WTC11 (cell line): ENCODE data around the gene CCSER2. TPM values are rescaled to one million over a fixed set of nuclear protein-coding genes. Genes with fewer than 3 reads are reported as not detected.

ENCODE experiments used
- ATAC-seq: fragments of 200-7000 bp; cut with Tn5 transposase; 2 replicates; pipeline ENCODE4 v1.10.0; 2021; ENCODE audit warnings: mild to moderate bottlenecking, moderate library complexity
- CTCF ChIA-PET: fragments of 300-600 bp; sonication (Branson Sonifier 250); formaldehyde crosslinking; loops from one replicate; lab custom pipeline; 2021; ENCODE audit warnings: antibody characterized with exemption; lab: Charles Lee
- POLR2A ChIA-PET: fragments of 350-600 bp; sonication (Branson Sonifier 250); formaldehyde crosslinking; loops from one replicate; lab custom pipeline; 2021; ENCODE audit warnings: antibody characterized with exemption; lab: Charles Lee
- DNase-seq: peaks from one replicate; pipeline ENCODE4 v3.0.0; 2021; ENCODE audit warnings: low spot score
- H3K27ac Mint-ChIP-seq: 2 replicates; pipeline ENCODE4 v1.8.0; 2021; ENCODE audit warnings: mixed read lengths
- H3K27me3 Mint-ChIP-seq: 2 replicates; pipeline ENCODE4 v1.8.0; 2021; ENCODE audit warnings: low read depth, mild to moderate bottlenecking, moderate library complexity, mixed read lengths
- H3K36me3 Mint-ChIP-seq: 2 replicates; pipeline ENCODE4 v1.8.0; 2021; ENCODE audit warnings: mixed read lengths
- H3K4me1 Mint-ChIP-seq: 2 replicates; pipeline ENCODE4 v1.8.0; 2022; ENCODE audit warnings: mixed read lengths
- H3K4me3 Mint-ChIP-seq: 2 replicates; pipeline ENCODE4 v1.8.0; 2021; ENCODE audit warnings: mild to moderate bottlenecking, moderate library complexity, mixed read lengths
- H3K9me3 Mint-ChIP-seq: 2 replicates; pipeline ENCODE4 v1.8.0; 2021; ENCODE audit warnings: mixed read lengths
- AR ChIP-seq: fragments of 250-450 bp; sonication (Bioruptor Pico); IDR thresholded peaks from 2 replicates; pipeline ENCODE4 v1.9.0; 2021; ENCODE audit warnings: mild to moderate bottlenecking
- FOXP1 ChIP-seq: sonication (generic); formaldehyde crosslinking; IDR thresholded peaks from 2 replicates; pipeline ENCODE4 v1.8.0; 2022; ENCODE audit warnings: missing genetic modification reagents, mild to moderate bottlenecking, moderate library complexity, borderline replicate concordance
- GTF2I ChIP-seq: fragments of 250-450 bp; sonication (Bioruptor Pico); conservative IDR thresholded peaks from 2 replicates; pipeline ENCODE4 v1.4.0; 2021; ENCODE audit warnings: mild to moderate bottlenecking
- MXD4 ChIP-seq: fragments of 250-450 bp; sonication (Bioruptor Pico); IDR thresholded peaks from 2 replicates; pipeline ENCODE4 v1.8.0; 2021; ENCODE audit warnings: mild to moderate bottlenecking, moderate library complexity, borderline replicate concordance
- NR3C1 ChIP-seq: sonication (generic); formaldehyde crosslinking; conservative IDR thresholded peaks from 2 replicates; pipeline ENCODE4 v1.8.1; 2023; ENCODE audit warnings: low read depth, mild to moderate bottlenecking, missing genetic modification reagents
- OVOL2 ChIP-seq: fragments of 250-450 bp; sonication (Bioruptor Pico); IDR thresholded peaks from 2 replicates; pipeline ENCODE4 v1.9.0; 2021; ENCODE audit warnings: mild to moderate bottlenecking, borderline replicate concordance
- RELA ChIP-seq: sonication (generic); formaldehyde crosslinking; IDR thresholded peaks from 2 replicates; pipeline ENCODE4 v1.8.1; 2022; ENCODE audit warnings: missing genetic modification reagents, mild to moderate bottlenecking, borderline replicate concordance
- RORB ChIP-seq: fragments of 250-450 bp; sonication (Bioruptor Pico); IDR thresholded peaks from 2 replicates; pipeline ENCODE4 v1.9.0; 2021; ENCODE audit warnings: mild to moderate bottlenecking
- total RNA-seq: library from RNA; stranded (reverse); gene quantifications from 3 replicates; pipeline ENCODE4 v1.2.3, GENCODE V29; 2021
- TF ChIP-seq, protein P1 (sequence below): sonication (generic); formaldehyde crosslinking; IDR thresholded peaks from 2 replicates; pipeline ENCODE4 v1.8.0; 2022; ENCODE audit warnings: missing genetic modification reagents
- TF ChIP-seq, protein P2 (sequence below): fragments of 250-450 bp; sonication (Bioruptor Pico); conservative IDR thresholded peaks from 2 replicates; pipeline ENCODE4 v1.9.0; 2021; ENCODE audit warnings: mild to moderate bottlenecking
- TF ChIP-seq, protein P3 (sequence below): sonication (generic); formaldehyde crosslinking; IDR thresholded peaks from 2 replicates; pipeline ENCODE4 v1.8.1; 2022; ENCODE audit warnings: low read depth, mild to moderate bottlenecking, moderate library complexity, missing genetic modification reagents, borderline replicate concordance

CCSER2 gene
- total RNA-seq, 1 experiment from 2014 or later = 30.6 TPM

GRCh38 chr10:84296091-84296981, 32.1 kb upstream of the CCSER2 start:
- ATAC-seq = peak; percentile 90
- Mint-ChIP-seq H3K4me3 (0 out of 2 replicates have a peak overlapping the region, but pooled peaks have one; percentile 2), H3K4me1 (peaks cover 50% of the 10 kb centered on the region)
- TF ChIP-seq FOXP1 = no peak
- TF ChIP-seq, protein P1, sequence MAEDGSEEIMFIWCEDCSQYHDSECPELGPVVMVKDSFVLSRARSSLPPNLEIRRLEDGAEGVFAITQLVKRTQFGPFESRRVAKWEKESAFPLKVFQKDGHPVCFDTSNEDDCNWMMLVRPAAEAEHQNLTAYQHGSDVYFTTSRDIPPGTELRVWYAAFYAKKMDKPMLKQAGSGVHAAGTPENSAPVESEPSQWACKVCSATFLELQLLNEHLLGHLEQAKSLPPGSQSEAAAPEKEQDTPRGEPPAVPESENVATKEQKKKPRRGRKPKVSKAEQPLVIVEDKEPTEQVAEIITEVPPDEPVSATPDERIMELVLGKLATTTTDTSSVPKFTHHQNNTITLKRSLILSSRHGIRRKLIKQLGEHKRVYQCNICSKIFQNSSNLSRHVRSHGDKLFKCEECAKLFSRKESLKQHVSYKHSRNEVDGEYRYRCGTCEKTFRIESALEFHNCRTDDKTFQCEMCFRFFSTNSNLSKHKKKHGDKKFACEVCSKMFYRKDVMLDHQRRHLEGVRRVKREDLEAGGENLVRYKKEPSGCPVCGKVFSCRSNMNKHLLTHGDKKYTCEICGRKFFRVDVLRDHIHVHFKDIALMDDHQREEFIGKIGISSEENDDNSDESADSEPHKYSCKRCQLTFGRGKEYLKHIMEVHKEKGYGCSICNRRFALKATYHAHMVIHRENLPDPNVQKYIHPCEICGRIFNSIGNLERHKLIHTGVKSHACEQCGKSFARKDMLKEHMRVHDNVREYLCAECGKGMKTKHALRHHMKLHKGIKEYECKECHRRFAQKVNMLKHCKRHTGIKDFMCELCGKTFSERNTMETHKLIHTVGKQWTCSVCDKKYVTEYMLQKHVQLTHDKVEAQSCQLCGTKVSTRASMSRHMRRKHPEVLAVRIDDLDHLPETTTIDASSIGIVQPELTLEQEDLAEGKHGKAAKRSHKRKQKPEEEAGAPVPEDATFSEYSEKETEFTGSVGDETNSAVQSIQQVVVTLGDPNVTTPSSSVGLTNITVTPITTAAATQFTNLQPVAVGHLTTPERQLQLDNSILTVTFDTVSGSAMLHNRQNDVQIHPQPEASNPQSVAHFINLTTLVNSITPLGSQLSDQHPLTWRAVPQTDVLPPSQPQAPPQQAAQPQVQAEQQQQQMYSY (CRISPR knock-in tag) = 0 out of 2 replicates have a peak, but pooled peaks have one; percentile 17
- TF ChIP-seq, all 79 proteins: peak for 1
- POLR2A ChIA-PET = no interaction called here
- Mint-ChIP-seq H3K9me3 (no peaks in the 10 kb centered on the region), H3K27me3 (no peaks in the 10 kb centered on the region), H3K36me3 (no peaks in the 10 kb centered on the region), H3K27ac (peak overlapping the region; percentile 94)
- CTCF ChIA-PET = interaction anchor here (1.1 to 1.5 kb wide), 5 partner anchors 29 to 244 kb away, joined by 3 to 9 read pairs (median 4); no protein-coding TSS in a partner anchor
- peak; percentile 21 for DNase-seq

GRCh38 chr10:84298057-84298456, 30.3 kb upstream of the CCSER2 start:
- H3K27me3 Mint-ChIP-seq = no peaks in the 10 kb centered on the region
- H3K36me3 Mint-ChIP-seq = no peaks in the 10 kb centered on the region
- no peak for ATAC-seq
- 0 out of 2 replicates have a peak overlapping the region, but pooled peaks have one; percentile 39 for H3K27ac Mint-ChIP-seq
- DNase-seq = no peak
- ChIA-PET CTCF (no interaction called here), POLR2A (no interaction called here)
- H3K9me3 Mint-ChIP-seq = no peaks in the 10 kb centered on the region
- H3K4me3 Mint-ChIP-seq = no peak overlapping the region
- TF ChIP-seq, protein P2, sequence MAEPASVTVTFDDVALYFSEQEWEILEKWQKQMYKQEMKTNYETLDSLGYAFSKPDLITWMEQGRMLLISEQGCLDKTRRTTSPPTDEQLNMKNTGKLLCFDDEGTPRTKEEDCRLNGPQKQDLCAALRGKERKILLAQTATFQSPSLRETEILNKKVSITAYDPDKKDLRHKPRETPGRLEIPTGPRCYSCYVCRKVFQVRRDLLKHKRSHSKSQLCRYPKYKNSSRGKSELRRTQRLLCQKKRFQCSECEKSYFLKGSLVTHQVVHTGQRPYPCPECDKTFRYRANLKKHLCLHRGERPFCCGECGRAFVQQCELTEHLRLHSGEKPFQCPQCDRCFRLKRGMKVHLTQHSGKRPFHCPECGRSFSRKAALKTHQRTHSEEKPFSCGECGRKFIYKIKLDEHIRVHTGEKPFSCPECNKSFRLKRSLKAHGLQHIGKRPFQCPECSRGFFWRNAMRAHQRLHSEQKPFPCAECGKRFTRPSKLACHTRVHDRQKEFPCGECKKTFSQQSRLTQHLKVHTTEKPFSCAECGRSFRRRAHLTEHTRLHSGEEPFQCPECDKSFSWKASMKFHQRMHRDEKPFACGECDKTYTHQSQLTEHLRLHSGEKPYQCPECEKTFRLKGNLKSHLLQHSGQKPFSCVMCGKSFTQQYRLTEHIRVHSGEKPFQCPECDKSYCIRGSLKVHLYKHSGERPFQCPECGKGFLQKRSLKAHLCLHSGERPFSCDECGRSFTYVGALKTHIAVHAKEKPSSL (CRISPR knock-in tag) = no peak
- no peak for TF ChIP-seq AR
- no peak for TF ChIP-seq RORB
- peaks cover 56% of the 10 kb centered on the region for H3K4me1 Mint-ChIP-seq

- Mint-ChIP-seq H3K27ac (no peak overlapping the region), H3K27me3 (no peaks in the 10 kb centered on the region), H3K36me3 (no peaks in the 10 kb centered on the region), H3K4me3 (no peak overlapping the region), H3K4me1 (peaks cover 20% of the 10 kb centered on the region), H3K9me3 (no peaks in the 10 kb centered on the region)
- ChIA-PET CTCF (interaction anchor here (0.6 to 1.0 kb wide), 3 partner anchors 52 to 272 kb away, joined by 3 to 4 read pairs (median 3); no protein-coding TSS in a partner anchor), POLR2A (no interaction called here)
- no peak for TF ChIP-seq OVOL2 (CRISPR knock-in tag)
- TF ChIP-seq GTF2I (CRISPR knock-in tag) = no peak
- no peak for TF ChIP-seq MXD4 (CRISPR knock-in tag)
- TF ChIP-seq, protein P3, sequence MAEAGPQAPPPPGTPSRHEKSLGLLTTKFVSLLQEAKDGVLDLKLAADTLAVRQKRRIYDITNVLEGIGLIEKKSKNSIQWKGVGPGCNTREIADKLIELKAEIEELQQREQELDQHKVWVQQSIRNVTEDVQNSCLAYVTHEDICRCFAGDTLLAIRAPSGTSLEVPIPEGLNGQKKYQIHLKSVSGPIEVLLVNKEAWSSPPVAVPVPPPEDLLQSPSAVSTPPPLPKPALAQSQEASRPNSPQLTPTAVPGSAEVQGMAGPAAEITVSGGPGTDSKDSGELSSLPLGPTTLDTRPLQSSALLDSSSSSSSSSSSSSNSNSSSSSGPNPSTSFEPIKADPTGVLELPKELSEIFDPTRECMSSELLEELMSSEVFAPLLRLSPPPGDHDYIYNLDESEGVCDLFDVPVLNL (CRISPR knock-in tag) = no peak
- no peak for TF ChIP-seq NR3C1 (CRISPR knock-in tag)
- TF ChIP-seq RELA (CRISPR knock-in tag) = no peak
- ATAC-seq (peak; percentile 22), DNase-seq (no peak)
Observed at GRCh38 chr10:84302223-84302622, 26.2 kb upstream of the CCSER2 start.
